Activated T-helper 1 cell treated with anti-CD3 and anti-CD28 coated beads, Interleukin-2, amount 50 U/mL, for 16 hours (primary cell): ENCODE data around the gene OTUD6A.

Source experiments
- DNase-seq, 2 donors: peaks; one replicate each; pipeline ENCODE4 v3.0.0-alpha.2; 2020; ENCODE audit warnings: low read depth in 1 of 2, low spot score in 1 of 2

Gene OTUD6A, protein sequence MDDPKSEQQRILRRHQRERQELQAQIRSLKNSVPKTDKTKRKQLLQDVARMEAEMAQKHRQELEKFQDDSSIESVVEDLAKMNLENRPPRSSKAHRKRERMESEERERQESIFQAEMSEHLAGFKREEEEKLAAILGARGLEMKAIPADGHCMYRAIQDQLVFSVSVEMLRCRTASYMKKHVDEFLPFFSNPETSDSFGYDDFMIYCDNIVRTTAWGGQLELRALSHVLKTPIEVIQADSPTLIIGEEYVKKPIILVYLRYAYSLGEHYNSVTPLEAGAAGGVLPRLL

DNA sequence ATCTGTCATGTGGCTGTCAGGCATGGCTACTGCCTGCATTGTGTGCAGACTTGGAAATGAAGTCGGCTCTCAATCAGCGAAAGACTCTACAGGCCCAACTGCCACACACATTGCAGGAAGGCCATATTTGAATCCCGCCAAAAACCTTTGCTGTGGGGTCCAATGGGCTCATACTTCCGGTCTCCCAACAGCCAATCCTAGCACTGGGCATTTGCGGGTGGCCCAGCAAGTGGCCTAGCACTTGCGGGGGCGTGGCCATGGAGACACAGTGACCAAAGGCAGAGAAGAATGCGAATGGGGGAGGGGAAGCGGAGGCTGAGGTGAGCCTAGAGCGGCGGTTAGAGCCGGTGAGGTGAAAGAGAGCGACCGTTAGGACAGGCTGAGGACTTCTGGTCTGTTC is at the start of gene OTUD6A:
TSS of gene OTUD6A (plus strand) at position 382 of the 400 bp plus-strand sequence. CDS start 68 bp downstream, outside the sequence.
- no peak for DNase-seq

DNA sequence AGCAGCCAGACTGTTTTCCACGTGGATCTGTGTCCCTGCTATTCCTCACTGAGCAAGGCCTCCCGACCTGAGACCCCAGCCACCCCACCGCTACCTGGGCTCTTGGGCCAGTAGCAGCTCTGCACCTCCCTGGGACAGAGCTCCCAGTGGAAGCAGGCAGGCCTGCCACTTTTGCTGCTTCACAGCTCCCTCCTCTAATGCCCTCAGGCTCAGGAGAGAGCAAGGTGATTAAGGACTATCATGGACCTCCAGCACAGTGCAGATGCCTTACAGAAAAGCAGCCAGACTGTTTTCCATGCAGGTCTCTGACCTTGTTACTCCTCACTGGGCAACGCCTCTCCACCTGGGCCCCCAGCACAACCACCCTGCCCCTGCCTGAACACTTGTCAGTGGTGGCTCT is 49.5 kb upstream of the OTUD6A start:
- no peak for DNase-seq

DNA sequence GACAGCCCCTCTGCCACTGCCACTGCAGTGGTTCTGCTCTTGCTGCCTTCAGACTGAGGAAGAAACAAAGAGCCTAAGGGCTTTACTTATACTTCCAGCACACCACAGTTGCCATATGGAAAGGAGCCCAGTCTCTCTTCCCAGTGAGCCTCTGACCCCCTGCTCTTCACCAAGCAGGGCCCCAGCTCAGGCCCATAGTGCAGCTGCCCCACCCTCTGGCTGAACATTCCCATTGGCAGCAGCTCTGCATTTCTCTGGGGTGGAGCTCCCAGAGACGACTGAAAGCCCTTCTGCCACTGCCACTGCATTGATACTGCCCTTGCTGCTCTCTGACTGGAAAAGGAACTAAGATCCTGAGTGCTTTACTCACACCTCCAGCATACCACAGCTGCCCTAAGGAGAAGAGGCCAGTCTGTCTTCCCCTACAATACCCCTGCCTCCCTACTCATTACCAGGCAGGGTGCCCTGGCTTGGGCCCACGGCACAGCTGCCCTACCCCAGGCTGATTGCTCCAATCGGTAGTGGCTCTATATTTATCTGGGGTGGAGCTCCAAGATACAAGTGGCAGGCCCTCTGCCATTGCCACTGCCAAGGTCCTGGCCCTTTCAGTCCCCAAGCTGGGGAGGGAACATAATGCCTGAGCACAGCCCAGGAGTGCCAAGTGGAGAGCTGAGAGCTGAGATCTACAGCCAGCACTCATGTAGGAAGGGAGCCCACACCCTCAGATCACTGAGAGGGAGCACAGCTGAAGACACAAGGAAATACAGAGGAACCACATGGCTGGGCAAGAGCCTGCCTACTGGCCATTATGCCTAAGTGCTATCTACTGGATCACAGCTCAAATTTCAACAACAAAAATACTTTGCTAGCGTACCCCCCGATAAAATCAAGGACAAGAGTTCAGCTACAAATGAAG is 48.5 kb upstream of the OTUD6A start:
- DNase-seq: no peak

DNA sequence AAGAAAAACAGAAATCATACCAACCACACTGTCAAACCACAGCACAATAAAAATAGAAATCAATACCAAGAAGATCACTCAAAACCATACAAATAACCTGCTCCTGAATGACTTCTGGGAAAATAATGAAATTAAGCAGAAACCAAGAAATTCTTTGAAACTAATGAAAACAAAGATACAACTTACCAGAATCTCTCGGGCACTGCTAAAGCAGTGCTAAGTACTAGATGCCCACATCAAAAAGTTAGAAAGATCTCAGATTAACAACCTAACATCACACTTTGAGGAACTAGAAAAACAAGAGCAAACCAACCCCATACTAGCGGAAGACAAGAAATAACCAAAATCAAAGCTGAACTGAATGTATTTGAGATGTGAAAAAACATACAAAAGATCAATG is 45.7 kb upstream of the OTUD6A start:
- no peak for DNase-seq

DNA sequence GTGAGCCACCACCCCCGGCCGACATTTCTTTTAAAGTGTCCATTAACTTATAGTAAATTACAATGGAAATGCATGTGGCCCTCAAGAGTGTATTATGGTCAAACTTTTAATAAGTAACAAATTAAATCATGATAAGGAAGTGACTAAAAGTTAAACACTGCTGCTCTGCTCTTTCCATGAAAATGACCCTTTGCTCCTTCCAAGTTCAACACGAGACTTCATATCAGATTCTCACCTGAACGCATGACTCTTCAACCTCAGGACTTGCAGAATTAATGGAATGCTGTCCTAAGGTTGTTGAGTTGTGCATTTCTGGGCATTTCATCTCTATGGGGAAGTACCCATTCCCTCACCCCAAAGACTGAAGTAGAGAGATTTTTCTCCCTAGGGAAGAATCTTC is 39.6 kb upstream of the OTUD6A start:
- DNase-seq: no peak

DNA sequence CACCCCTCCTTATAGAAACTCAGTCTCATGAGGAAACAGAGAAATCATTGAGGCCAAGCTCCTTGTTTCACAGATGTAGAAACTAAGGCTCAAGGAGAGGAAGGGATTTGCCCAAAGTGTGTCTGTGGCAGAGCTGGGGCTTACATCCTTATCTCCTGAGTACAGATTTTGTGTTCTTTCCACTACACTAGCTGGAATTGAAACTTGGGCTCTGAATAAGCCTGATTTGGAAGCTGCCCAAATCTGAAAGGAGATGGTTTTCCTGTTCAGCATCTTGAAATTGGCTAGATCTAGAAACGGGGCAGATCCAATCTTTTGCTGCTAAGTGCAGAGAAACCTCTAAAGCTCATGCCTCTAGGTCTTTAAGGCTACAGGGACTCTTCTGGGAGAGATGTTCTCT is 36.8 kb upstream of the OTUD6A start:
- DNase-seq: no peak

DNA sequence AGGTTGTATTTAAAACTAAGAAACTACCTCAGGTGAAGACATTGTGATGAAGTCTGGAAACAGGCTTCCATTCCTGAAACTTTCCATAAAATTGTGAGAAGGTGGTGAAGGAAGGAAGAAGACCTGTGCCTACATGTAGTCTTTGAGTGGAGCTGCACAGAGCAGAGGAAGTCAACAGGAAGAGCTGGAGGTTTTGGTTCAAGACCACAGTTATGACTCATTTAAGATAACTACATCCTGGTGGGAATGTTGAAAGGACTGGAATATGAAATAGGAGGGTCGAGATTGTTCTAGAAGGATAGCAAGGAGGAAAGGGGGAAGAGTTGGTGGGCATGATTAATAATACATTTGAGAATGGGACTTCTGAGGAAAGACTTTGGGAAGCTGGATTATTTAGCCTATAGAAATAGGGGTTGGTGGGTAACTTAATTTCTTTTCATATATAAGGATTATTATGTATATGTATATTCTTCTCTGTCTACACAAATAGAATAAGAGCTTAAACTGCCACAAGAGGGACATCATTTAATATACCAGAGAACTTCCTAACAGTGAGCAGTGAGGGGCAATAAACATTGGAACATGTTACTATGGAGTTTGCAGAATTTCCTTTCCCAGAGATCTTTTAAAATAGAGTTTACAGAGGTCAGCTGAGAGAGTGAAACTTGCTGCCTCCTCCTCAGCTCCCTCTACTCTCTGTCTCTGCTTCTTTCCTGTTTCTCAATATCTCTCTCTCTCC is 36.0 kb upstream of the OTUD6A start:
- DNase-seq: no peak

DNA sequence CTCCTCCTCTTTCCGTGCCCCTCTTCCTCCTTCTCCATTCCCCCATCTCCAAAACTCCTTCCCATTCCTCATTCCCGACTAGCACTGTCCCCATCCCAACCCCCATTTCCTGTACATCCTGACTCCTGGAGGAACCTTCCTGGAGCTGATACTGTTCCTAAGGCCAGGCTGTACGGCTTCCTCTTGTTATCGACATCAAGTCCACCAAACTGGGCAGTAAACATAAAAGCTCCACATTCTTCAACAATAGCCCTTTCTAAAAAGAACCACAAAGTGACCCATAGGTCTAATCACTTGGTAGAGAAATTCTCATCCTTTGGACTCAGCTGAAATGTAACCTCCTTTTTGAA is 35.4 kb upstream of the OTUD6A start:
- no peak for DNase-seq

DNA sequence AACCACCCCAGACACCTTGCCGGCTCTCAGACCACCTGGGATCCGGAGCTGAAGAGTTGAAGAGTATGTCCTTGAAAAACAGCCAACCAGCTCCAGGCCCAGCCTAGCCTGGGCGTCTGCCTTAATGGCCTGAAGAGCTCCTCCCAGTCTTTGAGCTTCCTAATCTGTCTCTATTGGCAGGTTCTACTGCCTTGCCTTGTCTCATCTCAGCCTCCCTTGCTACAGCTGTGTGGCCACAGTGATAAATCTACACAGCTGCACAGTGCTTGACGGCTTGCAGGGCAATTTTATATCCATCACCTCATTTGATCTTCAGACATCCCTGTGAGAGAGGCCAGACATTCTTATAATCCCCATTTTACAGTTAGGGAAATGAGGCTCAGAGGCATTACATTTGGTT is 32.4 kb upstream of the OTUD6A start:
- no peak for DNase-seq

DNA sequence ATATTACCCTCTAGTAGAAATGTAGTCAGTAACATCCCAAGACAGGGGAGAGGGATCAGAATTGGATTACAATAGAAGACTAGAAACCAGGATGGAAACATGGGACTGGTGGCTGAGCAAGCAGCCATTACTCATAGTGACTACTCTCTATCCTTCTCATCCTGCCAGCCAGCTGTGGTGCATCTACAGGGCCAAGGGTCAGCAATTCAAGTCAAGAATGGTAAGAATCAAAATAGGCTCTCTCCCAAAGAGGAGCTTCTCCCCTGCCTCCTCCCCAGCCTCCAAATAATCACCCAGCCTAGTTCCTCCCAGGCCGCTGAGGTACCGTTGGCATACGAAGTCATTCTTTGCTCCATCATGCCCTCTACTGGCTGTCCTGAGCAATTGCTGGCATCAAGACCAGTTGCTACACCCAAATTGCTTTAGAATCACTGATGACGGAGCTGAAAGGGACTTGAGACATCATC is 31.9 kb upstream of the OTUD6A start:
- DNase-seq: no peak

DNA sequence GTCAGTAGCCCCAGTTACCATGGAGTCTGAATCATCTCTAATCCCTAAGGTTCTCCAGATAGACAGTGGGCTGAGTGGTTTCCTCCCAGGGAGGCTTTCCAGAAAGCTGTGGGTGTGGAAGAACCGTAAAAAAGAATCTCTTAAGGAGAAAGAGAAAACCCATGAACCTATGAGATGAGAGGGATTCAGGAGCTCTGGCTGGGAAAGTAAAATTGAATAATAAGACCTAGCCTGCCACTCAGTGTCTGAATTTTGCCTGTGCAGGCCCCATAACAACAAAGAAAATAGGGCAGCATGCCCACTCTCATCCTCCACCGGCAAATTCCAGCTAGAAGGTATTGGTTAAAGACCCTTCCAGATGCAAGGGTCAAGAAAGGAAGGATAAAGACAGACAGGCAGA is 29.5 kb upstream of the OTUD6A start:
- no peak for DNase-seq

DNA sequence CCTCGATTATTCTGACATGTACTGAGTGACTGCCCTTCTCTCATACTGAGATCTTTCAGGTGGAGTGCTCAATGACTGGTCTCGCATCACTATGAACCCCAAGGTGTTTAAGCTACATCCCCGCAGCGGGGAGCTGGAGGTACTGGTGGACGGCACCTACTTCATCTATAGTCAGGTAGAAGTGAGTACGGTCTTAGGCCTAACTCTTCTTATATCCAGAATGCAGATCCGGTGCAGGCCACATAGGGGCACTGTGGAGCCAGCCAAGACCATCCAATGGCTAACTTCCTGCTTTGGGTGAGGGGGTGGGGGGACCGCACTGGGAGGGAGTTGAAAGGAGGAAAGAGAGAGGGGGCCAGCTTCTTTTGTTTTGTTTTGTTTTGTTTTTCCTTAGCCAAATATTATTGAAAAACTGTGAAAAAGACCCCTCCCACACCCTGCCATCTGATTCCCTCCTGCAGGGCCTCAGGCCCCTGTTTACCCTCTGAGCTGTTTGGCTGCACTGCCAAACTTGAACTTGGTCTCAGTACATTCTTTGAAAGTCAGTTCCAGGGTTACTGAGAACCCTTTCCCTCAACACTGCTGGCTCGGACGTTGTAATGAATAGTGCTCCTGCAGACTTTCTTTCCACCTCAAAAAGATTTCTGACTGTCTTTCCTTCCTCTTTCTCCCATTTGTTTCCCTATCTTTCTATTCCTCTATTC is 28.8 kb upstream of the OTUD6A start:
- no peak for DNase-seq

DNA sequence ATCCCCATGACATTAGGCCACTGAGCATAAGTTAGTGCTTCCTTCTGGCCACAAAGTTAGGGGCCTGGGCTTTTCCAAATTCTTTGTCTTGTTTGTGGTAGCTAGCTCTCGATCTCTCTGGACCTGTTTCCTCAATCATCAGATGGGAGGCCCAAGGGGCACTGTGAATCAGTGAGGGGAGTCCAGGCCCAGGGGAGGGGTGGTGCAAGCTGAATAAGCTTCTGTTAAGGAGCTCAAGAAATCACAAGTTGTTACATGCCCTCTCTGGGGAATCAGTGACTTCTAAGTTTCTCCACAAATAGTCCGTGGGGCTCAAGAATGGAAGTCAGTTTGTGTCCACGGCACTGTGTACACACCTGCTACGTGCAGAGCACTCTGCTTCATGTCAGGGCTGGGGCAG is 27.6 kb upstream of the OTUD6A start:
- DNase-seq: no peak

DNA sequence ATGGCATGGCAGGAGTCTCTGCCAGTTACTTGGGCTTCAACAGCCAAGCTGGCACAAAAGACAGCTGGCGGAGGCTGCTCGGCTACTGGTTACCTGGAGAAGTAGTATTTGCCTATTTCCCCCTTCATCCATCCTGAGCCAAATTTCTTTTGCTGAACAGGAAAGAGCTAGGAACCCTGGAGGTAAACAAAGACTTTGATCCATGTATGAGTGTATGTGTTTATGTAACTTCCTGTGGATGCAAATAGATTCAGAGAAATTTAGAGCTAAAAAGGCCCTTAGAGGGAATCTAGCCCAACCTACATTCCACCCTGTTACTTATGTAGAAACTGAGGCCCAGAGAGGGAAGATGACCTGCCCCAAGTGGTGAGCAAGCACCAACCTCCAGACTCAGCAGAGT is 23.7 kb upstream of the OTUD6A start:
- DNase-seq: no peak

DNA sequence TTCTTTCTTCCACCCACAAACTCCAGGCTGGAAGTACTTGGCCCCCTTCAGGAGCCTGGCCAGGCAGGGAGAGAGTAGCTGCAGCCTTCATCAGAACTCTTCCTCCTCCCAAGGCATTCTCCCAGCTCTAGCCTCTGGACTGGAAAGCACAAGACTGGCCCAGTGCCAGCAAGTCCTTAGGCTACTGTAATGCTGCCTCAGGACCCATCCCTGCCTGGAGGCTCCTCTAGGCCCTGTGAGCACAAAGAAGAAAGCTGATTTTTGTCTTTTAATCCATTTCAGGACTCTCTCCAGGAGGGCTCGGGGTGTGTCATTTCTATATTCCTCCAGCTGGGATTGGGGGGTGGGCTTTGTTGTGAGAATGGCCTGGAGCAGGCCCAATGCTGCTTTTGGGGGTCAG is 23.3 kb upstream of the OTUD6A start:
- DNase-seq: no peak

DNA sequence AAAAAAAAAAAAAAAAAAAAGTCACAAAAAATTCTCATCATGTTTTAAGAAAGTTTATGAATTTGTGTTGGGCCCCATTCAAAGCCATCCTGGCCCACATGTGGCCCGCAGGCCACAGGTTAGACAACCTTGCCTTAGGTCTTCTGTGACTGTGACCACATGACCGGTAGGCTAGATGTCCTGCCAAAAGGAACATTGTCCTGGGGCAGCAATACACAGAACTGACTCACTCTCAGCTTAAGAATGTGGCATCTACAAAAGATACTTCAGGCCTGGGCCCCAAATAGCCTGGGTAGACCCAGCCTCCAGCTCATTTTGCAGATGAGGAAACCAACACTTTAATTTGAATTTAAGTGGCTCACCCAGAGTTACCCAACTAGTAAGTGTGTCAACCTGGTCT is 22.5 kb upstream of the OTUD6A start:
- no peak for DNase-seq

DNA sequence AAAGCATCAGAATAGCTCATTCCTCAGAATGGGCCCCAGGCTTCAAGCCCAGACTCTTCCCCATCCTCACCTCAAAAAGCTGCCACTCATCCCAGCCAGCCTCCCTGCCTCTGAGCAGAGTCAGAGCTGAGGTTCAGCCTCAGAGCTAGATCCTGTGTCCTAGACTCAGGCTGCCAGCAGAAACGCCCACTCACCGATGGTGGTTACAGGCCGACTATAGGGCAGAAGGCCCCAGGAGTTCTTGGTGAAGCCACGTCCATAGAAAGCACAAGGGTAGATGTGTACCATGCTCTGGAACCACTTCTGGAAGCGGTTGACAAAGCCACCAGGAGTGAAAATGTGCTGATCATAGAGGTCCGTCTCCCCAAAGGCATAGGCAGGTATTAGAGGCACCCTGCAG is 20.3 kb upstream of the OTUD6A start:
- no peak for DNase-seq

DNA sequence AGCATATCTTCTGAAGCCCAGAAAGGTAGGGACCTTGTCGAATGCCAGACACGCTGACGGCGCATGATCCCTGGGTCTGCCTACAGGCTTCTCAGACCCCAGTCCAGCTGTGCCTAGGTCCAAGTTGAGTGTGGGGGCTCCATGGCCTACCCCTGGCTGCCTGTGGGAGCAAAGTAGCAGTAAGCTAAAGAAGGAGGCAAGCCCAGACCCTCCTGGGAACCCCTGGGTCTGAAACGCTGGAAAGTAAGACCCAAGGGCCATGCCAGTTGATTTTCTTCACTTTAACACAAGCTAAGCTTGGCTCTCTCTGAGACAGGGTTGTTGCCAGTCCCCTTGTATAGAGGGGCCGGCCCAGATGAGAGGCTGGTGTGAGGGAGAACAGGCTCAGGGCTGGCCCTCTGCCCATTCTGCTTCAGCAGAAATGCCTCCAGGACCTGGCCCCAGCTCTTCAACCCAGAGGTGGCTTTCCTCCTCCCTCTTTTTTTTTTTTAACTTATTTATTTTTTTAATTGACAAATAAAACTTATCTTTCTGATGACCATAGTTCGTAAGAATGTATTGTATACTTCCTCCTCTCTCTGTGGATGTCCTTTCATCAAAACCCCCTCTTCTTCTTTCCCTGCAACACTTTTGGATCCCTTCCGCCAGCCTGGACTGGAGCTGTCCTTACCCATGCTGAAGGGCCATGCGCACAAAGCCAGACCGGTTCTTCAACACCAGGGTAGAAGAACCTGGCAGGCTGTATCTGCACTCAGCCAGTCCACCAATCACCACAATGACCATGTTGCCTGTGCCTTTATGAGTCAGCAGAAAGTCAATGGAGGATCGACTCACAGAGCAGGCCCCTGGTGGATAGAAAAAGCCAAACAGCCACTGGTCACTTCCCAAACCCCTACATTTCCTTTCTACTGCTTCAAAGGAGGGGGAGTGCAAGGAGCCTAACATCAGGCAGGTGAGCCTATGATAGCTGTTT is 19.6 kb upstream of the OTUD6A start:
- no peak for DNase-seq

DNA sequence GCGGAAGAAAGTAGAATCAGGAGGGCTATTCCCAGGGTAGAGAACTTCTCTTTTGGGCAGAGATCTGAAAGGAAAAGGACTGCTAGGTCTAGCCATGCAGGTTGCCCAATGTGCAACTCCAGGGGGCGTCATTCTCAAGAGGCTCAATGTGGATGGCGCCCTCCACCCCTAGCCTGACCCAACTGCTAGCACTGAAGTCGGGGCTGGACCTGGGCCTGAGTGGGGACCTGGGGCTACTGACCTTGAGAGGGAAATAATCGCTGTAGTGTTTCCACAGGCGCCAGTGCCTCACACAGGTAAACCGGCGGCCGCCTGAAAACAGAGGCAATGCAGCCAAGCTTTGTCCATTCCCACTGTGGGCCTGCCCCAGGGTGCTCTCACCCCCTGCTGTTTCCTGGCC is 18.6 kb upstream of the OTUD6A start:
- DNase-seq: no peak
